ENCODE measurements around the gene TRIM46. TPM values are rescaled to one million over a fixed set of nuclear protein-coding genes. Genes with fewer than 3 reads are reported as not detected.
A peak's percentile ranks its signal among the peaks of the same experiment; 100 is the strongest.

The TRIM46 gene
- total RNA-seq, 1 experiment from 2014 or later: 18.4 TPM

DNA sequence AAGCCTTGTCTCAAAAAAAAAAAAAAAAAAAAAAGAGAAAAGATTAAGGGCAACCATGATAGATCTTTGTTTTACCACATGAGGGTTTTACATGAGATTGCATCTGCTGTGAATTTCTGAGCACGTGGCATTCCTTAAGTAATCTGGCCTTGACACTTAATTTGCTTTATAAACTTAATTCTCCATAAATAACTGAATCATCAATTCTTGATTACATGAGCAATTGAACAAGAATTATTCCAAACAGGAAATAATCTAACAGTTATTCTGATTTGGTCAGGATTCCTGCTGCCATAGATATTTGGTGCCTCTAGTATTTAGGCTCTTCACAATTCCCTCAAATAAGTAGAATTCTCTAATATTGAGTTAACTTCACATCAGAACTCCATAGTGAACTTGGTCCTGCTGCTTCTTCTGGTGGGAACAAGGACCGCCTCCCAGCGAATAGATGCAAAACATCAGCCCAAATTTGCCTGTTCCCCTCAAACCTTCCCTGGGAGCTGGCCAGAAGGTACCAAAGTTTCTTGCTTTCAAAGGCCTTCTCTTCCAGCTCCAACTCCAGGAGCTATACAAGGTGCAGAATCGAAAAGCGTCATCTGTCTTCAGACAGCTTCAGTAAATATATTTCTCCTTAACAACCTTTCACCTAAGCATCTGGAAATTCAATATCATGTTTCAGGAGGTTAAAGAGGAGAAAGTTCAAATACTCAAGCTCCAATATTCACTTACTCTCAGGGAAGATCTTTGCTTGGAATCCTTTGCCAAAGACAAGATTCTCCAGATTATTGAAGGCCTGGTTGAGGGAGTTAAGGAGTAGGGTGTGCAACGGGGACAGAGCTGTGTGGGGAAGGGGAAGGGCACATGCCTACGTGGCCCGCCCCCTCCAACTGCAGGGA is 1.6 kb upstream of the TRIM46 start:
- Histone ChIP-seq H3K18ac (ENCODE audit: insufficient read length, low read depth, low read length) (no peak overlapping the region), H2BK120ac (ENCODE audit: low read depth, low read length, poor library complexity, severe bottlenecking) (no peak overlapping the region), H3K27me3 (ENCODE audit: insufficient read depth, low read length) (no peaks in the 10 kb centered on the region), H3K14ac (ENCODE audit: insufficient read depth, low read length) (no peak overlapping the region), H2AFZ (ENCODE audit: low read length) (no peak overlapping the region), H3K4ac (ENCODE audit: low read depth, low read length) (no peak overlapping the region), H2BK20ac (ENCODE audit: low read depth, low read length, poor library complexity, severe bottlenecking) (no peak overlapping the region), H3K27ac (ENCODE audit: insufficient read length, low read depth, low read length) (no peak overlapping the region), H3K4me2 (ENCODE audit: insufficient read depth, insufficient read length, low read length) (peak overlapping the region; percentile 75), H2BK5ac (ENCODE audit: insufficient read length, low read length) (no peak overlapping the region), H3K79me2 (ENCODE audit: insufficient read depth, low read length) (no peaks in the 10 kb centered on the region; the same call in 1 of the 2 replicates), H3K79me1 (ENCODE audit: insufficient read depth, low read depth, low read length, poor library complexity, severe bottlenecking) (no peaks in the 10 kb centered on the region), H3K9ac (ENCODE audit: extremely low read depth, insufficient read length, low read length) (peak overlapping the region; percentile 76), H2BK15ac (ENCODE audit: low read depth, low read length) (no peak overlapping the region), H3T11ph (ENCODE audit: low read length) (no peak overlapping the region), H4K8ac (replicated peaks; ENCODE audit: insufficient read length, low read depth, low read length) (no peak overlapping the region), H3K56ac (ENCODE audit: insufficient read length, low read depth, low read length) (no peak overlapping the region), H3K23me2 (ENCODE audit: insufficient read length, low read depth, low read length, poor library complexity, severe bottlenecking) (peaks cover 22% of the 10 kb centered on the region), H3K23ac (ENCODE audit: insufficient read length, low read depth, low read length) (no peak overlapping the region), H2AK5ac (ENCODE audit: insufficient read length, low read length) (no peak overlapping the region), H2BK12ac (ENCODE audit: insufficient read length, low read depth, low read length) (no peak overlapping the region), H4K5ac (ENCODE audit: insufficient read length, low read depth, low read length) (no peak overlapping the region), H3K9me3 (ENCODE audit: control insufficient read depth, low read depth, low read length) (no peaks in the 10 kb centered on the region), H3K4me1 (ENCODE audit: insufficient read depth, low read length) (no peaks in the 10 kb centered on the region), H4K91ac (ENCODE audit: insufficient read length, low read depth, low read length) (no peak overlapping the region), H4K20me1 (ENCODE audit: control insufficient read depth, insufficient read depth, insufficient read length) (no peaks in the 10 kb centered on the region)
- TF ChIP-seq, protein P1, sequence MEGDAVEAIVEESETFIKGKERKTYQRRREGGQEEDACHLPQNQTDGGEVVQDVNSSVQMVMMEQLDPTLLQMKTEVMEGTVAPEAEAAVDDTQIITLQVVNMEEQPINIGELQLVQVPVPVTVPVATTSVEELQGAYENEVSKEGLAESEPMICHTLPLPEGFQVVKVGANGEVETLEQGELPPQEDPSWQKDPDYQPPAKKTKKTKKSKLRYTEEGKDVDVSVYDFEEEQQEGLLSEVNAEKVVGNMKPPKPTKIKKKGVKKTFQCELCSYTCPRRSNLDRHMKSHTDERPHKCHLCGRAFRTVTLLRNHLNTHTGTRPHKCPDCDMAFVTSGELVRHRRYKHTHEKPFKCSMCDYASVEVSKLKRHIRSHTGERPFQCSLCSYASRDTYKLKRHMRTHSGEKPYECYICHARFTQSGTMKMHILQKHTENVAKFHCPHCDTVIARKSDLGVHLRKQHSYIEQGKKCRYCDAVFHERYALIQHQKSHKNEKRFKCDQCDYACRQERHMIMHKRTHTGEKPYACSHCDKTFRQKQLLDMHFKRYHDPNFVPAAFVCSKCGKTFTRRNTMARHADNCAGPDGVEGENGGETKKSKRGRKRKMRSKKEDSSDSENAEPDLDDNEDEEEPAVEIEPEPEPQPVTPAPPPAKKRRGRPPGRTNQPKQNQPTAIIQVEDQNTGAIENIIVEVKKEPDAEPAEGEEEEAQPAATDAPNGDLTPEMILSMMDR (conservative IDR thresholded peaks at IDR 0.05): no peak
- Mint-ChIP-seq H3K4me3 (peak overlapping the region; percentile 92 to 97), H3K4me1 (peaks cover 26 to 38% of the 10 kb centered on the region in 2 experiments), H3K27me3 (ENCODE audit: low read depth) (no peaks in the 10 kb centered on the region; the same call in 1 of the 2 replicates), H3K36me3 (ENCODE audit: insufficient read depth in 1 of 3, low read depth in 3 of 3) (peaks cover 9 to 33% (median 25%) of the 10 kb centered on the region in 3 experiments), H3K27ac (peak overlapping the region; percentile 67 to 95 (median 67)), H3K9me3 (no peaks in the 10 kb centered on the region)
- no CpG with 5 or more reads among the region's 8 CpGs for WGBS (ENCODE audit: extremely low coverage, insufficient read length, low lambda C conversion rate)
- DNase-seq: no peak

Data from H9 (cell line).